Mesenchymal stem cell (in vitro differentiated cells and primary cell): Measurements from ENCODE around the gene DBF4B.

Experiments used
- DNase-seq: peaks from one replicate; pipeline ENCODE4 v3.0.0-alpha.2; 2013
- H2AFZ ChIP-seq: one replicate; pipeline ENCODE4 v1.6.1; 2013; ENCODE audit warnings: low read depth, mild to moderate bottlenecking, control low read depth, inconsistent platforms, low read length, moderate library complexity
- H2AK5ac ChIP-seq: 2 replicates; pipeline ENCODE4 v1.6.1; 2013; ENCODE audit warnings: low read length, moderate library complexity, mild to moderate bottlenecking, inconsistent platforms; ENCODE audit not compliant: severe bottlenecking
- H2BK120ac ChIP-seq: one replicate; pipeline ENCODE4 v1.6.1; 2013; ENCODE audit warnings: low read depth, mild to moderate bottlenecking, inconsistent platforms, low read length, moderate library complexity
- H2BK12ac ChIP-seq, 2 experiments: one replicate each; pipeline ENCODE4 v1.6.1; 2013; ENCODE audit warnings: inconsistent platforms in 2 of 2, low read length in 2 of 2, mild to moderate bottlenecking in 2 of 2, moderate library complexity in 2 of 2, control low read depth in 1 of 2
- H2BK15ac ChIP-seq: one replicate; pipeline ENCODE4 v1.6.1; 2013; ENCODE audit warnings: mild to moderate bottlenecking, low read depth, inconsistent platforms; ENCODE audit not compliant: poor library complexity, severe bottlenecking
- H2BK5ac ChIP-seq: 2 replicates; pipeline ENCODE4 v1.6.1; 2013; ENCODE audit warnings: low read depth, mild to moderate bottlenecking, low read length, control low read depth, inconsistent platforms; ENCODE audit not compliant: poor library complexity, severe bottlenecking
- H3K14ac ChIP-seq, 2 experiments: one replicate each; pipeline ENCODE4 v1.6.1; 2013; ENCODE audit warnings: inconsistent platforms in 2 of 2, low read length in 2 of 2, control low read depth in 1 of 2, mild to moderate bottlenecking in 1 of 2, moderate library complexity in 1 of 2
- H3K18ac ChIP-seq, 2 experiments: one replicate each; pipeline ENCODE4 v1.6.1; 2013; ENCODE audit warnings: inconsistent platforms in 2 of 2, low read length in 2 of 2, control low read depth in 1 of 2, low read depth in 1 of 2, mild to moderate bottlenecking in 1 of 2
- H3K23ac ChIP-seq, 2 experiments: one replicate each; pipeline ENCODE4 v1.6.1; 2013; ENCODE audit warnings: inconsistent platforms in 2 of 2, low read length in 2 of 2, mild to moderate bottlenecking in 2 of 2, moderate library complexity in 2 of 2, control low read depth in 1 of 2
- H3K27ac ChIP-seq: 2 replicates; pipeline ENCODE4 v1.5.1; 2013; ENCODE audit warnings: mild to moderate bottlenecking, moderate library complexity, low read length, control low read depth, inconsistent platforms; ENCODE audit not compliant: poor library complexity, severe bottlenecking
- H3K27me3 ChIP-seq, 2 experiments: 2 replicates each; pipeline versions ENCODE4 v1.6.1 to v1.7.0; 2013; ENCODE audit warnings: low read length in 2 of 2, mild to moderate bottlenecking in 2 of 2, moderate library complexity in 2 of 2, control low read depth in 1 of 2, inconsistent platforms in 1 of 2; ENCODE audit not compliant: control insufficient read depth in 1 of 2, insufficient read depth in 1 of 2
- H3K36me3 ChIP-seq, 2 experiments: 2 replicates each; pipeline versions ENCODE4 v1.6.1 to v1.7.0; 2013; ENCODE audit warnings: low read length in 2 of 2, control low read depth in 1 of 2, inconsistent platforms in 1 of 2, low read depth in 1 of 2, mild to moderate bottlenecking in 1 of 2; ENCODE audit not compliant: insufficient read depth in 2 of 2, control insufficient read depth in 1 of 2
- H3K4ac ChIP-seq, 2 experiments: one replicate each; pipeline ENCODE4 v1.6.1; 2013; ENCODE audit warnings: inconsistent platforms in 2 of 2, low read length in 2 of 2, mild to moderate bottlenecking in 2 of 2, moderate library complexity in 2 of 2, control low read depth in 1 of 2, low read depth in 1 of 2
- H3K4me1 ChIP-seq: 2 replicates; pipeline ENCODE4 v1.6.1; 2013; ENCODE audit warnings: low read depth, low read length, control low read depth; ENCODE audit not compliant: control insufficient read depth, insufficient read depth
- H3K4me2 ChIP-seq: 2 replicates; pipeline ENCODE4 v1.6.1; 2013; ENCODE audit warnings: low read length, mild to moderate bottlenecking, inconsistent platforms; ENCODE audit not compliant: poor library complexity, severe bottlenecking
- H3K4me3 ChIP-seq, 2 experiments: 2 replicates each; pipeline versions ENCODE4 v1.5.1 to v1.7.0; 2013; ENCODE audit warnings: low read length in 2 of 2, mild to moderate bottlenecking in 2 of 2, control low read depth in 1 of 2, low read depth in 1 of 2; ENCODE audit not compliant: insufficient read depth in 1 of 2
- H3K79me1 ChIP-seq: replicated peaks from 2 replicates; pipeline ENCODE4 v1.6.1; 2013; ENCODE audit warnings: mild to moderate bottlenecking, control low read depth, low read length, inconsistent platforms; ENCODE audit not compliant: poor library complexity, severe bottlenecking
- H3K9ac ChIP-seq: 2 replicates; pipeline ENCODE4 v1.7.0; 2013; ENCODE audit warnings: mild to moderate bottlenecking, low read length, moderate library complexity
- H3K9me3 ChIP-seq: 2 replicates; pipeline ENCODE4 v1.7.0; 2013; ENCODE audit warnings: mild to moderate bottlenecking, low read length; ENCODE audit not compliant: control insufficient read depth
- H4K8ac ChIP-seq: one replicate; pipeline ENCODE4 v1.6.1; 2013; ENCODE audit warnings: inconsistent platforms, mild to moderate bottlenecking, low read length, moderate library complexity
- H4K91ac ChIP-seq: one replicate; pipeline ENCODE4 v1.6.1; 2013; ENCODE audit warnings: mild to moderate bottlenecking, low read length, inconsistent platforms
- WGBS: methylation state at CpG from one replicate; pipeline ENCODE4 v1.1.7; 2013; ENCODE audit warnings: mixed read lengths; 5-methylcytosine and 5-hydroxymethylcytosine counted together

The DBF4B gene

GRCh38 chr17:44781551-44782325, 73.3 kb downstream of the DBF4B start:
- H3K18ac ChIP-seq = peak overlapping the region in 1 of 2 experiments; percentile 22
- peak overlapping the region; percentile 43 for H3K9ac ChIP-seq
- no peak for DNase-seq
- no peaks in the 10 kb centered on the region for H3K9me3 ChIP-seq
- peaks cover 0 to 10% of the 10 kb centered on the region in 2 experiments for H3K27me3 ChIP-seq
- H3K23ac ChIP-seq = no peak overlapping the region
- H2BK15ac ChIP-seq = peak overlapping the region; percentile 26
- no peak overlapping the region for H2BK120ac ChIP-seq
- no peak overlapping the region for H3K27ac ChIP-seq
- peak overlapping the region in 1 of 2 experiments; percentile 31 for H2BK12ac ChIP-seq
- H3K14ac ChIP-seq = no peak overlapping the region
- no peaks in the 10 kb centered on the region for H3K36me3 ChIP-seq
- peaks cover 15% of the 10 kb centered on the region for H3K4me1 ChIP-seq
- no peak overlapping the region for H3K4me3 ChIP-seq
- WGBS = 71% methylated on average over 17 of the region's 17 CpGs
- H2AFZ ChIP-seq = no peak overlapping the region
- H3K4ac ChIP-seq = no peak overlapping the region
- H4K8ac ChIP-seq = no peak overlapping the region
- H3K79me1 ChIP-seq = no peaks in the 10 kb centered on the region
- H4K91ac ChIP-seq = peak overlapping the region; percentile 52
- no peak overlapping the region for H3K4me2 ChIP-seq
- H2BK5ac ChIP-seq = no peak overlapping the region
- no peak overlapping the region for H2AK5ac ChIP-seq

GRCh38 chr17:44782326-44782850, 73.9 kb downstream of the DBF4B start:
- H3K4me2 ChIP-seq = no peak overlapping the region
- 61% methylated on average over 11 of the region's 11 CpGs for WGBS
- H2BK5ac ChIP-seq = no peak overlapping the region
- H4K8ac ChIP-seq = no peak overlapping the region
- peaks cover 15% of the 10 kb centered on the region for H3K4me1 ChIP-seq
- H3K9me3 ChIP-seq = no peaks in the 10 kb centered on the region
- peaks cover 0 to 10% of the 10 kb centered on the region in 2 experiments for H3K27me3 ChIP-seq
- no peak overlapping the region for H4K91ac ChIP-seq
- no peak overlapping the region for H2AK5ac ChIP-seq
- H2BK120ac ChIP-seq = no peak overlapping the region
- H3K18ac ChIP-seq = no peak overlapping the region
- no peak overlapping the region for H2AFZ ChIP-seq
- no peak overlapping the region for H3K14ac ChIP-seq
- no peak overlapping the region for H3K4me3 ChIP-seq
- DNase-seq = no peak
- peak overlapping the region; percentile 43 for H3K9ac ChIP-seq
- no peaks in the 10 kb centered on the region for H3K36me3 ChIP-seq
- no peak overlapping the region for H3K27ac ChIP-seq
- H3K79me1 ChIP-seq = no peaks in the 10 kb centered on the region
- no peak overlapping the region for H3K4ac ChIP-seq
- H3K23ac ChIP-seq = no peak overlapping the region
- H2BK15ac ChIP-seq = peak overlapping the region; percentile 26
- H2BK12ac ChIP-seq = peak overlapping the region in 1 of 2 experiments; percentile 18

GRCh38 chr17:44785921-44786320, 77.5 kb downstream of the DBF4B start:
- WGBS = 94% methylated on average over 7 of the region's 7 CpGs

GRCh38 chr17:44786551-44787081, 78.2 kb downstream of the DBF4B start:
- Histone ChIP-seq H2BK15ac (no peak overlapping the region), H2AK5ac (no peak overlapping the region), H4K91ac (no peak overlapping the region), H3K4me3 (peak overlapping the region in 1 of 2 experiments; percentile 15), H4K8ac (no peak overlapping the region), H3K27ac (no peak overlapping the region), H3K4me1 (no peaks in the 10 kb centered on the region), H3K14ac (no peak overlapping the region), H3K79me1 (no peaks in the 10 kb centered on the region), H2BK120ac (no peak overlapping the region), H2BK12ac (no peak overlapping the region), H3K23ac (no peak overlapping the region), H2AFZ (no peak overlapping the region), H3K4me2 (no peak overlapping the region), H3K36me3 (no peaks in the 10 kb centered on the region), H3K27me3 (peaks cover 0 to 9% of the 10 kb centered on the region in 2 experiments), H2BK5ac (no peak overlapping the region), H3K9ac (no peak overlapping the region), H3K9me3 (no peaks in the 10 kb centered on the region), H3K4ac (peak overlapping the region in 1 of 2 experiments; percentile 38), H3K18ac (no peak overlapping the region)
- WGBS = 89% methylated on average over 16 of the region's 16 CpGs
- DNase-seq = no peak

More at GRCh38 chr17:44785921-44786320, 77.5 kb downstream of the DBF4B start:
- Histone ChIP-seq H3K4me3 (no peak overlapping the region), H3K9me3 (no peaks in the 10 kb centered on the region), H3K23ac (no peak overlapping the region), H3K27me3 (peaks cover 0 to 9% of the 10 kb centered on the region in 2 experiments), H3K4me1 (no peaks in the 10 kb centered on the region), H2BK12ac (no peak overlapping the region), H2AK5ac (no peak overlapping the region), H3K4ac (no peak overlapping the region), H4K91ac (no peak overlapping the region), H3K4me2 (no peak overlapping the region), H3K9ac (no peak overlapping the region), H2AFZ (no peak overlapping the region), H3K18ac (no peak overlapping the region), H2BK15ac (no peak overlapping the region), H4K8ac (no peak overlapping the region), H3K27ac (no peak overlapping the region), H2BK120ac (no peak overlapping the region), H2BK5ac (no peak overlapping the region), H3K14ac (peak overlapping the region in 1 of 2 experiments; percentile 9), H3K79me1 (no peaks in the 10 kb centered on the region), H3K36me3 (no peaks in the 10 kb centered on the region)
- no peak for DNase-seq
